Measurements from ENCODE around the gene KTI12. TPM values are rescaled to one million over a fixed set of nuclear protein-coding genes. Genes with fewer than 3 reads are reported as not detected.
"Not testable (repeated sequence)": the region's sequence is repeated elsewhere in the genome, so short reads cannot be mapped to it uniquely, and the experiment has no call there.

The KTI12 gene
- total and polyA plus RNA-seq, 5 donors: 3.5 to 5.4 (median 4.0) TPM

- H3K4me3 ChIP-seq (ENCODE audit: low read length): no peak overlapping the region
- 53% methylated on average over 5 of the region's 5 CpGs for WGBS
- no peaks in the 10 kb centered on the region for H3K27me3 ChIP-seq (ENCODE audit: control insufficient read depth, insufficient read depth)
- H3K27ac ChIP-seq (ENCODE audit: low read length): no peak overlapping the region
- DNase-seq (no peak), ATAC-seq (no peak)
- H3K4me1 ChIP-seq (ENCODE audit: control insufficient read depth, insufficient read depth, low read length): no peaks in the 10 kb centered on the region
- H3K9me3 ChIP-seq (ENCODE audit: control insufficient read depth, low read length): no peaks in the 10 kb centered on the region
- intact Hi-C loops (cut with DNase I): no loop called here
These were observed 26.2 kb downstream of the KTI12 start for GRCh38 chr1:52007215-52008002.

- DNase-seq; H3K4me3 ChIP-seq (ENCODE audit: low read length); H3K27me3 ChIP-seq (ENCODE audit: control insufficient read depth, insufficient read depth); ATAC-seq; H3K4me1 ChIP-seq (ENCODE audit: control insufficient read depth, insufficient read depth, low read length); H3K9me3 ChIP-seq (ENCODE audit: control insufficient read depth, low read length); H3K27ac ChIP-seq (ENCODE audit: low read length); intact Hi-C loops (cut with DNase I): not testable (repeated sequence)
- WGBS: 40% methylated on average over 5 of the region's 5 CpGs
These were observed 27.5 kb downstream of the KTI12 start for GRCh38 chr1:52006081-52006553.

DNA sequence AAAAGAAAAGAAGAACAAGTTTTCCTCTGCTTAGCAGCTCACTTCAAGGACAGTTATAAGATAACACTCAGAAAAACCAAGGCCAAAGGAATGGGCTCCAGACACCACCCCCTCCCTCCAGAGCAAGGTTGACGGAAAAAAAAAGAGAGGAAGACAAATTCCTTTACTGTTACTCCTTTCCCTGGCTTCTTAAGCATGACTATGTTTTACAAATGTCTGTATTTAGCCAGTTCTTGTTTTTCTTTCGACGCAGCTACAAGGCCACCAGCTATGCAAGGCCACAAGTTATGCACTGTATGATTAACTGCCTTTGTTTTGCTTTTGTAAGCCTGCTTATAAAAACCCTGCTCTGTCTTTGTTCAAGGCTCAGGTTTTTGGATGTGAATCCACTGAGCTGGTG lies 28.1 kb downstream of the KTI12 start:
- WGBS: 43% methylated on average over 3 of the region's 3 CpGs
- ATAC-seq; H3K27me3 ChIP-seq (ENCODE audit: control insufficient read depth, insufficient read depth); intact Hi-C loops (cut with DNase I); H3K27ac ChIP-seq (ENCODE audit: low read length); H3K4me1 ChIP-seq (ENCODE audit: control insufficient read depth, insufficient read depth, low read length); H3K4me3 ChIP-seq (ENCODE audit: low read length); H3K9me3 ChIP-seq (ENCODE audit: control insufficient read depth, low read length); DNase-seq: not testable (repeated sequence)

GRCh38 chr1:52003877-52004276 lies 29.7 kb downstream of the KTI12 start:
- intact Hi-C loops (cut with DNase I): loop anchor here in 3 of 4 donors (2.0 to 5.0 kb wide), 2 partner anchors 107 kb away; no protein-coding TSS in a partner anchor

GRCh38 chr1:52002038-52002917 lies 31.3 kb downstream of the KTI12 start:
- WGBS: 51% methylated on average over 9 of the region's 9 CpGs
- no peaks in the 10 kb centered on the region for H3K4me1 ChIP-seq (ENCODE audit: control insufficient read depth, insufficient read depth, low read length)
- intact Hi-C loops (cut with DNase I): loop anchor here in 3 of 4 donors (2.0 to 5.0 kb wide), 2 partner anchors 105 kb away; no protein-coding TSS in a partner anchor
- ATAC-seq (peak; percentile 88 to 91), DNase-seq (no peak)
- H3K27me3 ChIP-seq (ENCODE audit: control insufficient read depth, insufficient read depth): no peaks in the 10 kb centered on the region
- H3K4me3 ChIP-seq (ENCODE audit: low read length): no peak overlapping the region
- H3K9me3 ChIP-seq (ENCODE audit: control insufficient read depth, low read length): no peaks in the 10 kb centered on the region
- no peak overlapping the region for H3K27ac ChIP-seq (ENCODE audit: low read length)

More at GRCh38 chr1:52003877-52004276, 29.7 kb downstream of the KTI12 start:
- no peaks in the 10 kb centered on the region for H3K9me3 ChIP-seq (ENCODE audit: control insufficient read depth, low read length)
- 50% methylated on average over 4 of the region's 4 CpGs for WGBS
- H3K4me3 ChIP-seq (ENCODE audit: low read length): no peak overlapping the region
- no peaks in the 10 kb centered on the region for H3K4me1 ChIP-seq (ENCODE audit: control insufficient read depth, insufficient read depth, low read length)
- no peak overlapping the region for H3K27ac ChIP-seq (ENCODE audit: low read length)
- no peak for DNase-seq
- no peak for ATAC-seq
- no peaks in the 10 kb centered on the region for H3K27me3 ChIP-seq (ENCODE audit: control insufficient read depth, insufficient read depth)

GRCh38 chr1:51998701-51999100 lies 34.9 kb downstream of the KTI12 start:
- no peak overlapping the region for H3K27ac ChIP-seq (ENCODE audit: low read length)
- H3K4me1 ChIP-seq (ENCODE audit: control insufficient read depth, insufficient read depth, low read length): no peaks in the 10 kb centered on the region
- WGBS: 95% methylated on average over 1 of the region's 1 CpG
- no peaks in the 10 kb centered on the region for H3K27me3 ChIP-seq (ENCODE audit: control insufficient read depth, insufficient read depth)
- no peaks in the 10 kb centered on the region for H3K9me3 ChIP-seq (ENCODE audit: control insufficient read depth, low read length)
- ATAC-seq: no peak
- no peak overlapping the region for H3K4me3 ChIP-seq (ENCODE audit: low read length)
- no peak for DNase-seq
- intact Hi-C loops (cut with DNase I): no loop called here

DNA sequence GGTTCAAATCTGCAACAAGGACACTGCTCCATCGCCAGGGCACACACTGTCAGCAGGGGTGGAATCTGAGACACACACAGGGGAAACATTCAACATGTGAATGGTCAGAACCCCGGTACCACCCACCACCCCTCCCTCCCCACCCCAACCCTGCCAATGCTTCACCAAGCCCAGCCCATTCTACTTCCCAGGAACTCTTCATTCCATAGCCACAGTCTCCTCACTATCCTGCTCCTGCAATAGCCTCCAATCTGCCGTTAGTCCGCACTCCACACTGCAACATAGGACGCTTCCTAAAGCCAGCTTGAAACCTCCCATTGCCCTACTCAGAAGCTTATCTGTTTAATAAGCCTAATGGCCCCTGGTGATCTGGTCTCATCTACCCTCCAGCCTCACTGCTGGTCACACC lies 35.6 kb downstream of the KTI12 start:
- no peaks in the 10 kb centered on the region for H3K4me1 ChIP-seq (ENCODE audit: control insufficient read depth, insufficient read depth, low read length)
- intact Hi-C loops (cut with DNase I): no loop called here
- H3K27me3 ChIP-seq (ENCODE audit: control insufficient read depth, insufficient read depth): no peaks in the 10 kb centered on the region
- DNase-seq (no peak), ATAC-seq (no peak)
- 39% methylated on average over 5 of the region's 5 CpGs for WGBS
- no peak overlapping the region for H3K27ac ChIP-seq (ENCODE audit: low read length)
- no peaks in the 10 kb centered on the region for H3K9me3 ChIP-seq (ENCODE audit: control insufficient read depth, low read length)
- no peak overlapping the region for H3K4me3 ChIP-seq (ENCODE audit: low read length)

GRCh38 chr1:51990478-51990965 lies 43.1 kb downstream of the KTI12 start, which contains the start of gene RAB3B:
RAB3B (minus strand) TSS chr1:51990700; CDS start chr1:51977117, 13,583 bp downstream.
- intact Hi-C loops (cut with DNase I): no loop called here
- no peaks in the 10 kb centered on the region for H3K27me3 ChIP-seq (ENCODE audit: control insufficient read depth, insufficient read depth)

DNA sequence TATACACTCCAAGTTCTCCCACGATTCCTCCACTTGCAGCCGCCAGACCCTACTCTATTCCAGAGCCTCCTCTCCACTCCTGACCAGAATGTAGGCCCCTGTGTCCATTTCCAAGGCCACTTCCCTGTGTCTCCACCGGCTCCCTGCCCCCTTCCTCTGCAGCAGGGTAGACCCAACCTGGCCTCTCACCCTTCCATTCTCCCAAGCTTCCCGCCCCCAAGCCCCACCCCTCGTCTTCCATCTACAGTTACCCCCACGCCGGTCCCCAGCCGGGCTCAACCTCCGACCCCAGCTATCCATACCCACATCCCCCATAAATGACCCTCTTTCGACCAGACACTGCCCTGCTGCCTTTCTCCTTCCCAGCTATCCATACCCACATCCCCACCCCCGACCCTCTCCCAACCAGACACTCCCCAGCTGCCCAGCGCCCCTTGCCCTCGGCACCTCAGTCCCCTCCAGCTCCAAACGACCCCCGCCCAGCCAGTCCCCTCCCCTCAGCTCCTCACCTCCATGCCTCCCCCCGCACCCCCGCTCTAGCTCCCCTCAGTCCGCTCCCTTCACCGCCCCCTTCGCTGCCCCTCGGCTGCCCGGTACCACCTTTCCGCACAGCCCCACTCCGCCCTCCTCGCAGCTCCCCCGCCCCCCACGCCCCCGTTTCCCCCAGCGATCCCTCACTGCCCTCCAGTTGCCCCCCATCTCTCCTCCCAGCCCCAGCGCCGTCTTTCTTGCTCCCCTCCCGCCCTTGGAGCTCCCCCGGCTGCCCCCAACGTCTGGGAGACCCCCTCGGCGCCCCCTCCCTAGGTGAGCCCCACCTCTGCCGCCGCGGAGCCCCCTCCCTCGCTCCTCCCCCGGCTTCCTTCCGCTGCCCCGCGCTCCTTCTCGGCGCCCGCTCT lies 43.8 kb downstream of the KTI12 start:
- no peaks in the 10 kb centered on the region for H3K27me3 ChIP-seq (ENCODE audit: control insufficient read depth, insufficient read depth)
- no peaks in the 10 kb centered on the region for H3K4me1 ChIP-seq (ENCODE audit: control insufficient read depth, insufficient read depth, low read length)
- no peak for ATAC-seq
- 9% methylated on average over 47 of the region's 47 CpGs for WGBS
- no peak overlapping the region for H3K27ac ChIP-seq (ENCODE audit: low read length)
- H3K9me3 ChIP-seq (ENCODE audit: control insufficient read depth, low read length): no peaks in the 10 kb centered on the region
- intact Hi-C loops (cut with DNase I): no loop called here
- peak overlapping the region; percentile 79 for H3K4me3 ChIP-seq (ENCODE audit: low read length)
- DNase-seq: peak in 1 of 3 donors; percentile 40

More at GRCh38 chr1:51990478-51990965, 43.1 kb downstream of the KTI12 start, which contains the start of gene RAB3B:
- Histone ChIP-seq H3K9me3 (ENCODE audit: control insufficient read depth, low read length) (no peaks in the 10 kb centered on the region), H3K27ac (ENCODE audit: low read length) (no peak within 1 kb of the TSS), H3K4me3 (ENCODE audit: low read length) (peak within 1 kb of the TSS; percentile 79), H3K4me1 (ENCODE audit: control insufficient read depth, insufficient read depth, low read length) (no peaks in the 10 kb centered on the region)
- 1% methylated on average over 46 of the region's 46 CpGs for WGBS
- DNase-seq (peak; percentile 40 to 78 (median 77)), ATAC-seq (peak; percentile 86 to 89)

DNA sequence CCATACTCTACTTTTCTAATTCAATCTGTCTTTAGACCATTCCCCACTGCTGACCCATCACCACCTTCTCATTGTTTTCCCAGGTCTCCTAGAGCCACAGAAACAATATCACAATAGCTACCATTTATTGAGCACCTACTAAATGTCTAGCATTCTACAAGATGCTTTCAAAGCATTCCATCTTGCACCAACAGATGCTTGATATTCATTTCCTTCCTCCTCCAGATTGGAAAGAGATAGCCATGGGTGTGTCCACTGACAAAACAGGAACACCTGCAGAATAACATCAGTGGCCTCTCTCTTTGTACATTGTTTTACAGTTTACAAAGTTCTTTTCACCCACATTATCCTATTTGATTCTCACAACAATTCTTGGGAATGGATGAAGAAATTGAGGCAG lies 45.4 kb downstream of the KTI12 start:
- Histone ChIP-seq H3K9me3 (ENCODE audit: control insufficient read depth, low read length) (no peaks in the 10 kb centered on the region), H3K27ac (ENCODE audit: low read length) (no peak overlapping the region), H3K27me3 (ENCODE audit: control insufficient read depth, insufficient read depth) (no peaks in the 10 kb centered on the region), H3K4me1 (ENCODE audit: control insufficient read depth, insufficient read depth, low read length) (no peaks in the 10 kb centered on the region), H3K4me3 (ENCODE audit: low read length) (no peak overlapping the region)
- intact Hi-C loops (cut with DNase I): no loop called here
- DNase-seq (no peak), ATAC-seq (no peak)
